Activated T-cell treated with anti-CD3 and anti-CD28 coated beads for 48 hours (primary cell): Measurements from ENCODE around the gene MAP1LC3B2.
"Not testable (repeated sequence)": the region's sequence is repeated elsewhere in the genome, so short reads cannot be mapped to it uniquely, and the experiment has no call there.

Experiments used
- DNase-seq: peaks from one replicate; pipeline ENCODE4 v3.0.0-alpha.2; 2020; ENCODE audit warnings: low read depth

Gene MAP1LC3B2

DNA sequence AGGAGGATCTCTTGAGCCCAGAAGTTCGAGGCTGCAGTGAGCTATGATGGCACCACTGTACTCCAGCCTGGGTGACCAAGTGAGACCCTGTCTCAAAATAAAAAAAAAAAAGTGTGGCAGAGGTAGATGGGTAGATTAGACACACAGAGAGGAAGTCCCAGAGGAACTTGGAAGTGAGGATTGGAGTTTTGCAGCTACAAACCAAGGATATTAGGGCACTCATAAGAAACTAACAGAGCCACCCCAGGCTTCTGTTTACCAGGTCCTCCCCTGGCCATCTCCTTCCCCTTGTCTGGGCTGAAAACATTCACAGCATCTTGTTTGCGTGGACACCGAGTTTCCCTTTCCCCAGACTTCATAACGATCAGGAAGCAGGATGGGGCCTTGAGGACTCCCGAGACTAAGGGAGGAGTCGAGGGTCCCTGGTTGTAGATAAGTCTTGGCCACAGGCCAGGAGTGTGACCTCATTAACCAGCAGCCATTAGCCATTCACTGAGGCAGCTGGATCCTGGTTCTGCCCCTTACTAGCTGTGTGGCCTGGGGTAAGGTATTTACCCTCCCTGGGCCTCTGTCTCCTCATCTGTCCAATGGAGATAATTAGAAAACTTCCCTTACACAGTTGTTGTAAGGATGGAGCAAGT, 2.1 kb downstream of the MAP1LC3B2 start:
- no peak for DNase-seq

DNA sequence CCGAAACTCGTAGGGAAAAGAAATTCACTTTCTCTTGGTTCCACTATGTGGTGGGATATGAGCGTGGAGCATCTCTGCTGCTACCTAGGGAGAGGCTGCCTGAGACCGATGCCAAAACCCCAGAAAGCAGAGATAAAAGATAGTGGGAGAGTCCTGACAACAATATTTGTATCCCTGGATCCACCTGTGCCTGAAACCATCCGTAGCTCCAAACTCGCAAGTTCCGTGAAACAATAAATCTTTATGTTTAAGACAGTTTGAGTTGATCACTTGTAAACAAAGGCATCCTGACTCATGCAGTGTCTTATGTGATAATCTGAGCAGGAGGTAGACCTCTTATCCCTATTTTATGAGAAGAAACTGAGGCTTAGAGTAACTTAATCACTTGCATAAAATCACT, 2.9 kb downstream of the MAP1LC3B2 start:
- no peak for DNase-seq

DNA sequence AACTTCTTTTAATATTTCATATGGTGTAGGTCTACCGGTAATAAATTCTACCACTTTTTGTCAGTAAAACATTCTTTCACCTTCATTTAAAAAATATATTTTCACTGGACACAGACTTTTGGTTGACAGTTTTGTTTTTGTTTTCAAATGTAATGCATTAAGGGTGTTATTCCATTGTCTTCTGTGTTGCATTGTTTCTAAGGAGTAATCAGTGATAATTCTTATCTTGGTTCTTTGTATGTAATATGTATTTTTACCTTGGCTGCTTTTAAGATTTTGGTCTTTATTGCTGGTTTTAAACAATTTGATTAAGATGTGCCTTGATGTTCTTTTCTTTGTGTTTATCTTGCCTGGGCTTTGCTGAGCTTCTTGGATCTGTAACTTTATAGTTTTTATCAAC, 4.1 kb downstream of the MAP1LC3B2 start:
- no peak for DNase-seq

DNA sequence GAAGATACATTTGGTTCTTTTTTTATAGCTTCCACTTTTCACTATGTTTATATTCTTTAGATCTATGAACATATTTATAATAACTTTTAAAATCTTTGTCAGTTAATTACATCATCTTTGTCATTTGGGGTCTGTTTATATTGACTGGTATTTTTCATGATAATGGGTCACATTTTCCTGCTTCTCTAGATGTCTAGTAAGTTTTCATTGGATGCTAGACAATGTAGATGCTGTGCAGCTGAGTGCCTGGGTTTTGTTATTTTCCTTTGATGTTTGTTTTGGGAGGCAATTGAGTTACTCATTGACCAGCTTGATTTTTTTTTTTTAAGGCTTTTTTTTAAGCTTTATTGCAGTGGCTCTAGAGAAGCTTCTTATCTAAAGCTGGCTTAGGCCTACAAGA, 4.9 kb downstream of the MAP1LC3B2 start:
- DNase-seq, result no peak

DNA sequence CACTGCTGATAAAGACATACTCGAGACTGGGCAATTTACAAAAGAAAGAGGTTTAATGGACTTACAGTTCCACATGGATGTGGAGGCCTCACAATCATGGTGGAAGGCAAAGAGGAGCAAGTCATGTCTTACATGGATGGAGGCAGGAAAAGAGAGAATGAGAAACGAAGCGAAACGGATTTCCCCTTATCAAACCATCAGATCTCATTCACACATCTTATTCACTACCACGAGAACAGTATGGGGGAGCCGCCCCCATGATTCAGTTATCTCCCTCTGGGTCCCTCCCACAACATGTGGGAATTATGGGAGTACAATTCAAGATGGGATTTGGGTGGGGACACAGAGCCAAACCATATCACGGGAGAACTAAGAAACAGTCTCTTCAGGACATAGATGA, 6.0 kb downstream of the MAP1LC3B2 start:
- DNase-seq, result not testable (repeated sequence)

DNA sequence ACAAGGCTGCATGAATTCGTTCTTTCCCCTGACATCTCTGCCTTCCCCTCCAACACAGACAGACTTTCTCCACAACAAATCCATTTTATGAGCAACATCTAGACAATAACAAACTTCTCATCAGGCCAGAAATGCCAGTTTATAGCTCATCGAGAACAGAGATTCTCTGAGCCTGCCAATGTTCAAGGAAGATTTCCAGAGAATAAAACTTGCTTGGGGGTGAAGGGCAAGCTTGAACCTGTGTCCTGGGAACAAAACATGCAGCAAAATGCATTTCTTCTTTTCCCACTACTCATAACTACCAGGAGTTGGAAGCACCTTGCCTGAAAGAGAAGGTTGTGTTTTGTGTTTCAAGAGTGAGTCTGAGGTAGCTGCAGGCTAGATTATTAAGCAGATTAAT, 6.8 kb downstream of the MAP1LC3B2 start:
- DNase-seq, result no peak

DNA sequence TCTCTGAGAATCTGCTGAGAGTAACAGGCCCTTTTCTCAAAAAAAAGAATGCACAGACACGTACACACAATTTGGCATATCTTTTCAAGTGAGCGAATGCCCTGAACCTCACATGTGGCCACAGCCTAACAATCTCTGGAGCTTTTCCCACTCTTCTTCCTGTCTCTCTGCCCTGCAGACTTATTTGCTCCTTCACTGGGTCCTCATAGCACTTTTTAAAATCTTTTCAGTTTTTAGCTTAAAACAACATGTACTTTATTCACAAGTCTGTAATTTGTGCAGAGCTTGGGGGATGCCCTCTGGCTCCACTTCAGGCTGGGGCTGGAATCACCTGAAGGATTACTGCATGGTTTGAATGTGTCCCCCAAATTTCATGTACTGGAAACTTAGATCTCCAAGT, 9.0 kb downstream of the MAP1LC3B2 start:
- no peak for DNase-seq

DNA sequence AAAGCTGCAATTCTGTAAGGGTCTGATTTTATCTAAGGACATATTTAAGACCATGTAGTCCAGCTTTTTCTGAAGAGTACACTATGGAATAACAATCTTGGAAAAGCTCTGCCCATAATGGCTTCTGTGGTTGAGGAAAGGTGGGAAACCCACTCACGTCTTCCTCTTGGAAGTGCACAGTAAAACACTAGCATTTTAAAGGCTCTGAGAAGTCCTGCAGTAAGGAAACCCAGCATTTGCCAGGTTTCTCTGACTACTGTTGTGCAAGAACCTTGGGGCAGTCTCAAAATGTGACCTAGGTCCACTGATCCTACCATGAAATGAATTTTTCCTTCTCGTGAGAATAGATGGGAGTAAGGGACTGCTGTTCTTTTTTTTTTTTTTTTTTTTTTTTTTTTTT, 11.9 kb downstream of the MAP1LC3B2 start:
- DNase-seq, result no peak

DNA sequence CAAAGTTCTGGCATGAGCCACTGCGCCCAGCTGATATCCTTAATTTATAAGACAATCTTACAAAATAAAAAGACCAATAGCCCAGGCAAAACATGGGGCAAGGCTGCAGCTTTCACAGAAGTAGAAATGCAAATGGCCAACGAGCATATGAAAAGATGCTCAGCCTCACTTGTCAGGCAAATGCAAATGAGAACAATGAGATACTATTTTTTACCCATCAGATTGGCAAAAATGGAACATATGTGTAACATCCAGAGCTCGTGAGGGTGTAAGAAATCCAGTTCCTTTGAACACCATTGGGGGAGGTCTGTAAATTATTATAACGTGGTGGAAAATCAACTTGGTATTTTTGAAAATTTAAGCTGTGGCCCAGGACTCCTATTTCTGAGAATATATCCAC, 14.6 kb downstream of the MAP1LC3B2 start:
- DNase-seq, result no peak

DNA sequence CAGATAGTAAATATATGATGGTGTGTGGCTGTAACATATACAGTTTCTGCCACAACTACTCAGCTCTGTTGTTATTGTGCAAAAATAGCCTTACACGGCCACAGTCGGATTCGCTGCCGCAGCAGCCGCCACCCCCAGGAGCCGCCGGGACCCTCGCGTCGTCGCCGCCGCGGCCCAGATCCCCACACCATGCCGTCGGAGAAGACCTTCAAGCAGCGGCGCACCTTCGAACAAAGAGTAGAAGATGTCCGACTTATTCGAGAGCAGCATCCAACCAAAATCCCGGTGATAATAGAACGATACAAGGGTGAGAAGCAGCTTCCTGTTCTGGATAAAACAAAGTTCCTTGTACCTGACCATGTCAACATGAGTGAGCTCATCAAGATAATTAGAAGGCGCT, 16.6 kb downstream of the MAP1LC3B2 start:
- not testable (repeated sequence) for DNase-seq

DNA sequence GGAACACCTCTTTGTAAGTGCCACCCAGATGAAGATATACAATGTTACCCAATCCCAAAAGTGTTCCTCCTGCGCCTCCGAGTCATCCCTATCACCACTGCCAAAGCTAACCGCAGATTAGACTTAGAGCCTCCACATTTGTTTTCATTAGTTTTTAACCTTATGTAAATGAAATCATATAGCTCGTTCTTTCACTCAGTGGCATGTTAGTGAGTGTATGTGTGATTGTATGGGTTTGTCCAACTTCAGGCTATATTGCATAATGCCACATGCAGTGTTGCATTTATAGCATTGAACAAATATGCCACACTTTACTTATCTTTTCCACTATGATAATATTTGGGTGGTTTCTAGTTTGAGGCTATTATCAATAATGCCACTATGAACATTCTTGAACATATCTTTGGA, 18.0 kb downstream of the MAP1LC3B2 start:
- DNase-seq, result no peak

DNA sequence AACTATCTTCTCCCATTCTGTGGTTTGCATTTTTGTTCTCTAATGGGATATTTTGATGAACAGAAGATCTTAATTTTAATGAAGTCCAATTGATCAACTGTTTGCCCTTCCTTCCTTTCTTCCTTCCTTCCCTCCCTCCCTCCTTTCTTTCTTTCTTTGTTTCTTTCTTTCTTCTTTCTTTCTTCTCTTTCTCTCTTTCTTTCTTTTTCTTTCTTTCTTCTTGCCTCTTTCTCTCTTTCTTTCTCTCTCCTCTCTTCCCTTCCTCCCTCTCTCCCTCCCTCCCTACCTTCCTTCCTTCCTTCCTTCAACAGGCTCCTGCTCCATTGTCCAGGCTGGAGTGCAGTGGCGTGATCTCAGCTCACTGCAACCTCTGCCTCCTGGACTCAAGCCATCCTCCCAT, 18.9 kb downstream of the MAP1LC3B2 start:
- no peak for DNase-seq

DNA sequence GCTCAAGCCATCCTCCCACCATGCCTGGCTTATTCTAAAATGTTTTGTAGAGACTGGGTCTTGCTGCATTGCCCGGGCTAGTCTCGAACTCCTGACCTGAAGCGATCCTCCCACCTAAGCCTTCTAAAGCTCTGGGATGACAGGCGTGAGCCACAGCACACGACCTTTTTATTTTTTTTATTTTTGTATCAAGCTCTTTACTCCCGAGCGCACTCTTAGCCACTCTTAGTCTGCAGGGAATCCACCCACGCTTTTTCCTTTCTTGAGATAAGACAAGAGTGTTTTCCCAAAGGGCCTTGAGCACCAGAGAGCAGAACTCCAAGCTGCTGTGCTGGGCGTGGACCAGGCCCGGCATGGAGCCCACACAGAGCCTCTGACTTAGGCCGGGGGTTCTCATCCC, 23.4 kb downstream of the MAP1LC3B2 start:
- DNase-seq, result no peak

DNA sequence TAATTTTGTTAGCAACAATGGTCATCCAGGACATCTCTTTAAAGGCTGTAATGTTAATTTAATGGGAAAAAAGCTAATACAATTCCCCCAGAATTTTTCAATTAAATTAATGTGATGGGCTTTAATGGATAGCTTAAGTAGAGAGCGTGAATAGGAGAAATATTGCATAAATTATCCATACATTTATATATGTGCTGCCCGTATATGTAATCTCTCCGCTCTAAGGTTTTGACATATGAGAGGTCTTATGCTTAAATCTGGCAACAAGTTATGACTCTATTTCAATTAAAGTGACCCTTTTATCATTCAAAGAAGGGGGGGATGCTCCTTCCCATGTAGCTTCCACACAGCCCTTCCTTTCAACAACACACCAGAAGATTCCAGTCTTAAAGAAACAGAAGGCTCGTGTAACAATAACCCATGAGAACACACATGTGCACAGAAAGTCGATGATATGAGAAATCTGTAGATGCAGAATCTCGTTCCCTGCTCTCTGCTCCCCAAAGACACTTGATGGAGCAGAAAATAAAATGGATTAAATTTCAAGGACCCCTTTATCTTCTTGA, 24.0 kb downstream of the MAP1LC3B2 start:
- no peak for DNase-seq

DNA sequence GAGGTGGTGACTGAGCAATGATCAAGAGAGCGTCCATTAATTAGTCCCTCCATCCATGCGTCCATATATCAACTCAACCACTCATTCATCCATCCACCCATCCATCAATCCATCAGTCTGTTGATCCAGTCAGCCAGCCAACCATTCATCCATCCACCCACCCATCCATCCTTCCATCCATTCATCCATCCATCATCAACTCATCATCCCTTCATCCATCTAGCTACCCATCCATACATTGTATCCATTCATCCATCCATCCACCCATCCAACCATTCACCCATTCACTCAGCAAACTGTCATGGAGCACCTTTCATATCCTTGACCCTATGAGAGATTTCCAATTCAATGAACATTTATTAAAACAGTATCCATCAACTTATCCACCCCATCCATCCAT, 28.1 kb downstream of the MAP1LC3B2 start:
- DNase-seq, result no peak

DNA sequence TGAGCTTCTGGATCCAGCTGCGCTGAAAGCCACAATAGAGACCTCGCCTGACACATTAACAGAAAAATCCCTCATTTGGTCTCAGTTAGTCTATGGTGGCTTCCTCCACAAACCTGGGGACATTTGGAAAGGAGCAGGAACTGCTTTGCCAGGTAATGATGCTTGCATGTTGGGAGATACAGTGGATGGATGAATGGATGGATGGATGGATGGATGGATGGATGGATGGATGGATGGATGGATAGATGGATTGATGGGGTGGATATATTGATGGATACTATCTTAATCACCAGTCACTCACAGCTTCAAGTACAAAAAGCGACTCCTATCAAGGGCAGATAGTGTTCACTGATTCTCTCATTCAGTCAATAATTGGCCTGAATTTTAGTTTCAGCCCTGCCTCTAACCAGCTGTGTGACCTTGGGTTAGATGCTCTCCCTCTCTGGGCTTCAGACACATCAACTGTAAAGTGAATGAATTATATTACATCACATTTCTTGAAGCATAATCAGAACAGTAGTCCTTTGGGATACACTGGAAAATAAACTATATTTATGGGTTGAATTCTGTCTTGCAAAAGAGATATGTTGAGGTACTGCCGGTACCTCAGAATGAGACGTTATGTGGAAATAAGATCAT, 29.3 kb downstream of the MAP1LC3B2 start:
- DNase-seq, result no peak

DNA sequence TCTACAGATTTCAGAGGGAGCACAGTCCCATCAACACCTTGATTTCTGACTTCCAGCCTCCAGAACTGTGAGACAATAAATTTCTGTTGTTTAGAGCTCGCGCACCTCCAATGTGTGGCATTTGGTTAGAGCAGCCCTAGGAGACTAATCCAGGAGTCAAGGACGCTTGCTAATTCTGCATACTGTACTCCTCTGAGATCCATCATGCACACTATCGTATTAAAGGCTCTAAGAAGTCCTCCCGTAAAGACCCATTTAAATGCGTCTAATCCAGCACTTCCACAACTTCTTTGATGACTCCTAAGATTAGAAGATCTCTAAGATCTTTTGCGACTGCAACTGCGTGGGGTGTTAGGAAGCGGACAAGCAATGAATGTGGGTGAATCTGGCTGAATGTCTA, 30.4 kb downstream of the MAP1LC3B2 start:
- DNase-seq, result no peak

DNA sequence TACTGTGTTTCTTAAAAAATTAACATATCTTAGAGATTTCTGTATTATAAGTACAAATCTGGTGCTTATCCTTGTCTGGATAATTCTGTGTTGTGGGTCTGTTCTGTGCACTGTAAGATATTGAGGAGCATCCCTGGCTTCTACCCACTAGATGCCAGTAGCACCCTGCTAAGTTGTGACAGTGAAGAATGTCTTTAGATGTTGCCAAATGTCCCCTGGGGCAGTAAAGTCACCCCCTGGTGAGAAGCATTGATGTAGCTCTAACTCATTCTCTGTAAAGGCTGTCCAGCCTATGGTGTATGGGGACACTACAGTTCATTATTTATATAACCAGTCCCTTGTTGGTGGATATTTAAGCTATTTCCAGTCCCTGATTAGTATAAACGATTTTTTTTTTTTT, 31.4 kb downstream of the MAP1LC3B2 start:
- no peak for DNase-seq

DNA sequence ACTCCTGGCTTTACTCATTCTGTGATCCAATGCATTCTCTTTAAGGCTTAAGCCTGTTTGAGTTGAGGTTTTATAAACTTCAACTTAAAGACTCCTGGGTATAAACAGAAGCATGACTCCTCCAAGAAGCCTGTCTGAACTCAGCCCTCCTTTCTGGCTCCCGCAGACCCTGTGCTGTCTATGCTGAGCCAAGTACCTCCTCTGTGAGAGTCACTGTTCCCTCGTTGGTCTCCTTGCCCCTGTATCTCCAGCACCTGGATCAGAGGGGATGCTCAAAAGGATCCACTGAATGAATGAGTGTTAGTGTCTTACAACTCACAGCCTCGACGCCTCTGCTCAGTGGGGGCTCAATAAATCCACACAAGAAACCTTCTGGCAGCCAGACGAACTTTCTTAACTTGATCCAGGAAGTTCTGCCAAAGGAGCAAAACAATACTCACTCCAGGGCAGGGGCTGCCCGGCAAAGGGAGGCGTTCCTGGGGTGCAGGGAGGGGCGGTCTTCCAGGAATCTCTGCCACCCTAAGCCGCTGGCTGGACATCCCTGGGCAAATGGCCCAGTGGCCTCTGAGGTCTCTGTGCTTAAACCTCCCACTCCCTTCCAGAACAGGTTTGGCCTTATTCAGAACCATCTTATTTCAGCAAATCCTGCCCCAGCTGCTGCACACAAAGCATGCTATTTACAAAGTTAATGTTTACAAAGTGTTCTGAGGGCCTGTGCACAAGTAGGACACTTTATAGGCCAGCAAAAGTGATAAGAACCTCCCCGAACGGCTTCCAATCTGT, 32.9 kb downstream of the MAP1LC3B2 start:
- DNase-seq, result no peak

DNA sequence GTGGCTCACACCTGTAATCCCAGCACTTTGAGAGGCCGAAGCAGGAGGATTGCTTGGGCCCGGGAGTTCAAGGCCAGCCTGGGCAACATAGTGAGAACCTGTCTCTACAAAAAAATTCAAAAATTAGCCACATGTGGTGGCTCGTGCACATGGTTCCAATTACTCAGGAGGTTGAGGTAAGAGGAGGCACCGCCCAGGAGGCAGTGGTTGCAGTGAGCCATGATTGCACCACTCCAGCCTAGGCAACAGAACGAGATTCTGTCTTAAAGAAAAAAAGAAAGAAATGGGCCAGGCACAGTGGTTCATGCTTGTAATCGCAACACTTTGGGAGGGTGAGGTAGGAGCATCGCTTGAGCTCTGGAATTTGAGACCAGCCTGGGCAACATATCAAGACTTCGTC, 33.5 kb downstream of the MAP1LC3B2 start:
- DNase-seq, result no peak

DNA sequence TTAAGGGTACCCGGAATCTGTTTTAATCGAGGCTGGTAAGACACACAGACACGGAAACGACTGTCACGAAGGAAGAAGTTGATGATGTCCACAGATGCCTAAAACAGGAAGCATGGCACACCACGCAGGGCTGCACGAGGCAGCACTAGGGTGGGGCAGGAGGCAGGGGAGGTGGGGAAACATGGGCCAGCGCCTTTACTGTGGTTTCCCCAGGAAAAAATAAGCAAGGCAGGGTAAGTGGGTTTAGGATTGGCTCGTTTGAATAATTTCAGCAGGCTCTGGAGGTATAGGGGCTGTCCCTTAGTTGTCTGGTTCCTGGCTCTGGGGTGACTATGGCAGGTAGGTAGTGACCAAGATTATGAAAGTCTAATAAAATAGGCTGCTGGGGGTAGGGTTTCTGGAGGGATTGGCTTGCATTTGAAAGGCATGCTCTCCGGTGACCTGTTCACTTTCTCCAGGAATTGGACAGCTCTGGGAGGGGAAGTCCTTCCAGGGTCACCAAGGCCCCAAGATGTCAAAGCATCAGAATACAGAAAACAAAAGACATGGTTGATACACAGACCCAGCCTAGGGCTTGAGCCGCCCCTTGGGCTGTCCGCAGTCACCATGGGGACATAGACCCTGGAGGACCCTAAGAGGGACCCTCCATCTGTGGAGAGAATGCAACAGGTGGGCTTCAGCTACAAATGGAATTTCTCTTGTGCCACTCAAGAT, 35.3 kb downstream of the MAP1LC3B2 start:
- DNase-seq, result no peak

DNA sequence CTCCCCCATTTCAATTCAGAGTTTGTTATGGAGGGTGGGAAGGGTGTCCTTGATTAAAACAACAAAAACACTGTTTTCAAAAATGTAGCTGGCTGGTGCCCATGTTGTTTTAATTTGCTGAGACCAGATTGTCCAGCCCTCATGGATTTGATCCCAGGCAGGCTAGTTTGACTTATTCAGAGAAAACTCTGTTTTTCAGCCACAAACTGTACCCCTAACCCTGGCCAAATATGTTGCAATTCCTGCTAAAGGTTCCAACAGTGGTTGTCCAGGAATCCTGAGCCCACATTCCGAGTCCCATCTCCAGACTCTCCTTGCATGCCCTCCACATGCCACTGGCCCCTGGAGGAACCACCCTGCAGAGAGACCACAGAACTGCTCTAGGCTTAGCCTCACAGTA, 36.0 kb downstream of the MAP1LC3B2 start:
- DNase-seq, result no peak
